ENCODE measurements around the gene NAP1L4.

The NAP1L4 gene

GRCh38 chr11:2994336-2994730 is 2.2 kb upstream of the NAP1L4 start:
- no peak for DNase-seq (ENCODE audit: low read depth in 2 of 3, low spot score in 2 of 3)

- DNase-seq (ENCODE audit: low read depth in 2 of 3, low spot score in 2 of 3) = no peak
Measured at GRCh38 chr11:2992997-2993325, 832 bp upstream of the NAP1L4 start.

GRCh38 chr11:2991452-2992233 is 486 bp downstream of the NAP1L4 start:
- DNase-seq (ENCODE audit: low read depth in 2 of 3, low spot score in 2 of 3) = peak in 1 of 3 experiments; percentile 43

- DNase-seq (ENCODE audit: low read depth in 2 of 3, low spot score in 2 of 3) = no peak
Measured at GRCh38 chr11:2990617-2991451, 1.3 kb downstream of the NAP1L4 start.

GRCh38 chr11:2989551-2989950 is 2.6 kb downstream of the NAP1L4 start:
- no peak for DNase-seq (ENCODE audit: low read depth in 2 of 3, low spot score in 2 of 3)

- DNase-seq (ENCODE audit: low read depth in 2 of 3, low spot score in 2 of 3) = no peak
Measured at GRCh38 chr11:2989006-2989405, 3.1 kb downstream of the NAP1L4 start.

- DNase-seq (ENCODE audit: low read depth in 2 of 3, low spot score in 2 of 3) = no peak
Measured at GRCh38 chr11:2987881-2988861, 4.0 kb downstream of the NAP1L4 start.

GRCh38 chr11:2983908-2984307 is 8.2 kb downstream of the NAP1L4 start:
- DNase-seq (ENCODE audit: low read depth in 2 of 3, low spot score in 2 of 3) = no peak

- no peak for DNase-seq (ENCODE audit: low read depth in 2 of 3, low spot score in 2 of 3)
Measured at GRCh38 chr11:2982214-2982613, 9.9 kb downstream of the NAP1L4 start.

- no peak for DNase-seq (ENCODE audit: low read depth in 2 of 3, low spot score in 2 of 3)
Measured at GRCh38 chr11:2981130-2981529, 11.0 kb downstream of the NAP1L4 start.

GRCh38 chr11:2980168-2980840 is 11.8 kb downstream of the NAP1L4 start:
- no peak for DNase-seq (ENCODE audit: low read depth in 2 of 3, low spot score in 2 of 3)

GRCh38 chr11:2977113-2977512 is 15.0 kb downstream of the NAP1L4 start:
- DNase-seq (ENCODE audit: low read depth in 2 of 3, low spot score in 2 of 3) = no peak

- no peak for DNase-seq (ENCODE audit: low read depth in 2 of 3, low spot score in 2 of 3)
Measured at GRCh38 chr11:2976294-2977063, 15.7 kb downstream of the NAP1L4 start.

GRCh38 chr11:2975594-2975993 is 16.5 kb downstream of the NAP1L4 start:
- no peak for DNase-seq (ENCODE audit: low read depth in 2 of 3, low spot score in 2 of 3)

GRCh38 chr11:2974272-2974671 is 17.9 kb downstream of the NAP1L4 start:
- no peak for DNase-seq (ENCODE audit: low read depth in 2 of 3, low spot score in 2 of 3)

GRCh38 chr11:2968341-2968900 is 23.7 kb downstream of the NAP1L4 start:
- no peak for DNase-seq (ENCODE audit: low read depth in 2 of 3, low spot score in 2 of 3)

- no peak for DNase-seq (ENCODE audit: low read depth in 2 of 3, low spot score in 2 of 3)
Measured at GRCh38 chr11:2964782-2965181, 27.3 kb downstream of the NAP1L4 start.

- no peak for DNase-seq (ENCODE audit: low read depth in 2 of 3, low spot score in 2 of 3)
Measured at GRCh38 chr11:2963761-2964160, 28.4 kb downstream of the NAP1L4 start.

- DNase-seq (ENCODE audit: low read depth in 2 of 3, low spot score in 2 of 3) = no peak
Measured at GRCh38 chr11:2963112-2963754, 28.9 kb downstream of the NAP1L4 start.
